Kidney epithelial cell (primary cell): ENCODE measurements around the gene CASZ1. TPM values are rescaled to one million over a fixed set of nuclear protein-coding genes. Genes with fewer than 3 reads are reported as not detected.

Experiments
- DNase-seq: peaks from one replicate; pipeline ENCODE4 v3.0.0-alpha.2; 2010; ENCODE audit warnings: low read depth
- H3K27me3 ChIP-seq: 2 replicates; pipeline ENCODE4 v1.6.0; 2011; ENCODE audit warnings: low read length; ENCODE audit not compliant: control insufficient read depth, insufficient read depth
- H3K36me3 ChIP-seq: 2 replicates; pipeline ENCODE4 v1.5.1; 2011; ENCODE audit warnings: low read length; ENCODE audit not compliant: control insufficient read depth, insufficient read depth
- H3K4me3 ChIP-seq: 2 replicates; pipeline ENCODE4 v1.5.1; 2011; ENCODE audit warnings: low read depth, mild to moderate bottlenecking, control low read depth, low read length
- CTCF ChIP-seq: IDR thresholded peaks from 2 replicates; pipeline ENCODE4 v1.5.1; 2011; ENCODE audit warnings: mild to moderate bottlenecking, moderate library complexity, low read length, control low read depth, inconsistent platforms; ENCODE audit not compliant: insufficient read depth, poor library complexity, severe bottlenecking
- total RNA-seq: library from RNA; depleted of rRNA; stranded (reverse); fragments of >200 nt; gene quantifications from 2 replicates; pipeline ENCODE4 v1.2.3, GENCODE V29; 2015

The CASZ1 gene
- total RNA-seq, 1 donor from 2014 or later, result 28.2 TPM

- peaks cover 10% of the 10 kb centered on the region for H3K27me3 ChIP-seq
- no peak for TF ChIP-seq CTCF
- H3K36me3 ChIP-seq, result no peaks in the 10 kb centered on the region
- peak overlapping the region; percentile 30 for H3K4me3 ChIP-seq
- no peak for DNase-seq
These were observed 101.5 kb downstream of the CASZ1 start for GRCh38 chr1:10694633-10695627.

- Histone ChIP-seq H3K4me3 (peak overlapping the region; percentile 58), H3K27me3 (peaks cover 10% of the 10 kb centered on the region), H3K36me3 (no peaks in the 10 kb centered on the region)
- no peak for DNase-seq
- no peak for TF ChIP-seq CTCF
These were observed 102.2 kb downstream of the CASZ1 start for GRCh38 chr1:10694274-10694632.

GRCh38 chr1:10693497-10694273 lies 102.8 kb downstream of the CASZ1 start:
- DNase-seq, result no peak
- H3K4me3 ChIP-seq, result peak overlapping the region; percentile 58
- H3K36me3 ChIP-seq, result no peaks in the 10 kb centered on the region
- peaks cover 5% of the 10 kb centered on the region for H3K27me3 ChIP-seq
- no peak for TF ChIP-seq CTCF

- H3K27me3 ChIP-seq, result peaks cover 3% of the 10 kb centered on the region
- H3K4me3 ChIP-seq, result peak overlapping the region; percentile 58
- no peak for DNase-seq
- TF ChIP-seq CTCF, result no peak
- H3K36me3 ChIP-seq, result no peaks in the 10 kb centered on the region
These were observed 103.3 kb downstream of the CASZ1 start for GRCh38 chr1:10693152-10693496.

- Histone ChIP-seq H3K36me3 (no peaks in the 10 kb centered on the region), H3K4me3 (no peak overlapping the region), H3K27me3 (peaks cover 3% of the 10 kb centered on the region)
- peak; percentile 46 for TF ChIP-seq CTCF
- DNase-seq, result no peak
These were observed 103.9 kb downstream of the CASZ1 start for GRCh38 chr1:10692401-10693021.
